Stimulated activated CD4-positive, alpha-beta T cell treated with anti-CD3 and anti-CD28 coated beads, Interleukin-1b, Interleukin-23, amount 100 ng/mL, for 48 hours (primary cell): Measurements from ENCODE around the gene MORN4.
A peak's percentile ranks its signal among the peaks of the same experiment; 100 is the strongest.

Experiments
- DNase-seq: peaks from one replicate; pipeline ENCODE4 v3.0.0-alpha.2; 2020

MORN4 gene

GRCh38 chr10:97572214-97572989 lies 60.9 kb downstream of the MORN4 start, which contains the start of gene ANKRD2:
Gene ANKRD2, plus strand, starts transcription at chr10:97572779. Its CDS starts 10 bp downstream, at chr10:97572789.
- DNase-seq: peak; percentile 60

- no peak for DNase-seq
Observed at GRCh38 chr10:97571622-97572021, 61.7 kb downstream of the MORN4 start.

DNA sequence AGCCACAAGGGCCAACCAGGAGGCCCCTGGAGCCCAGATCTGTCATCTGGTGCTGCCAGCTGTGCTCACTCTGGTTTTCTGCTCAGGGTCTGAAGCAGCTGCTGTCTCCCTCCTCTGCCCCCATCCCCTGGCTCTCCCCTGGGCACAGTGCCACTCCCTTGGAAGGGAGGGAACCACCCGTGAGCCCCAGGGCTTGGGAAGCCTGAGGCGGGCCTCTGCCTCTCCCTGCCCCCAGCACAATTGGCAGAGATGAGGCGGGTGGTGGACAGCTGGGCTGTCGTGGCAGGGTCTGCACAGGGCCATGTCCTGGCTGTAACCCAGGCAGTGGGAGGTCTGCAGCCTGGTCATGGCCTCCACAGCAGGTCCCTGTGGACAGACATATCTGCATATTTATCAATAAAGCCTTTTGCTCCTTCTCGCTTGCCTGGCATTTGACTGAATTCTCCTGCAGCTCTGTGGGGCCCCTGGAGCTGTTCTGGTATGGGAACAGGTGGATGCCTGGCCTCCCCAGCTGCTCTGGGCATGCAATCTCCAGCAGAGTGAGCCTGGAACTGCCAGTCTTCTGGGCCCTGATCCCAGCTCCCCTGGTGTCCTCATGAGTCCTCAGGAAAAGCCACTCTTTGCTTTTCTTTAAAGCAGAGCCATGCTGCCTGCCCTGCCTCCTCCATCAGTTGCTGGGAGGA lies 62.4 kb downstream of the MORN4 start:
- no peak for DNase-seq

- no peak for DNase-seq
Observed at GRCh38 chr10:97570146-97570788, 63.0 kb downstream of the MORN4 start.

DNA sequence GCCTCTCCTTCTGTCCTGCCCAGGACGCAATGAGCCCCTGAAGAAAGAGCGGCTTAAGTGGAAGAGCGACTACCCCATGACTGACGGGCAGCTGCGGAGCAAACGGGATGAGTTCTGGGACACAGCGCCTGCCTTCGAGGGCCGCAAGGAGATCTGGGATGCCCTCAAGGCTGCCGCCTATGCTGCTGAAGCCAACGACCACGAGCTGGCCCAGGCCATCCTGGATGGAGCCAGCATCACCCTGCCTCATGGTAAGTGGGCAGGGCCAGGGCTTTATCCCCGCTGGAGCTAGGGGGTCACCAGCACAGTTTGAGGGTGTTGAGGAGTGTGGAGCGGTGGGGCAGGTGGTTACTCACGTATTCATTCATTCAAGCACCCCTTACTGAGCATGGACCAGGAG lies 65.4 kb downstream of the MORN4 start:
- no peak for DNase-seq

DNA sequence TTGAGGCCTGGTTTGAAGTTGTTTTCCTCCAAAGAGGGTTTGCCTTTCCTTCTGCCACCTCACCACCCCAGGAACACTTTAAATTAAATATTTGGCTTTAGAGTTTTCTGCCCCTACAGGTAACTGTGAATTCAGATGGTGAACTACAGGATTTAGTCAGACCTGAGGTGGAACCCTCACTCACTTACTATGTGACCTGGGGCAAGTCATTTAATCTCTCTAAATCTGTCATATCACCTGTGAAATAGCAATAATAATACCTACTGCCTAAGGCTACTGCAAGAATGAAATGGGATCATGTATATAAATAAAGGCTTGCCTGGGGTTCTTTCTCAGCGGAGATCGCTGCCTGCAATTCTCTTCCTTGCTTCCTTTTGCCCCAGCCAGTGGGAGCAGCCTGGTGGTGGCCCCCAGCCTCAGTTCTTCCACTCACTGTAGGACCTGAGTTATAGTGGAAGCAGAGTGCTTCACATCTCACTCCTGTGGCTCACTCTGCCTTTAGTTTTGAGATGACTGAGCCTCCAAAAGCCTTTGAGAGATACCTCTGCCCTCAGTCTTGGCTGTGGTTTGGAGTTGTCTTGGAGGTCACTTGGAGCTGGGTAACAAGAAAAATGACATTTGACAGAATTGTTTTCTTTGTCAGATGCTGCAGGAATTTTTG lies 66.8 kb downstream of the MORN4 start:
- DNase-seq: peak; percentile 24

- DNase-seq: no peak
Observed at GRCh38 chr10:97564776-97565175, 68.5 kb downstream of the MORN4 start.
